Testis (tissue), 2 donors: ENCODE data around the gene SLIT3.

Experiments used
- CTCF ChIP-seq, 3 experiments: fragments of 450-650 bp in 2 of 3; fragments of 200-600 bp in 1 of 3; sonication (generic) in 1 of 3; IDR thresholded peaks; one replicate each; pipeline ENCODE4 v1.5.1; 2016 to 2019; ENCODE audit warnings: antibody characterized with exemption in 3 of 3, mild to moderate bottlenecking in 2 of 3, moderate library complexity in 1 of 3
- POLR2A ChIP-seq: fragments of 450-650 bp; IDR thresholded peaks from one replicate; pipeline ENCODE4 v1.6.1; 2017; ENCODE audit warnings: antibody characterized with exemption, mild to moderate bottlenecking, moderate library complexity

GRCh38 chr5:168713051-168713450, 587.9 kb downstream of the SLIT3 start:
- TF ChIP-seq CTCF (IDR thresholded peaks at IDR 0.05) (no peak), POLR2A (no peak)
